ENCODE results near the gene STYXL2.

DNA sequence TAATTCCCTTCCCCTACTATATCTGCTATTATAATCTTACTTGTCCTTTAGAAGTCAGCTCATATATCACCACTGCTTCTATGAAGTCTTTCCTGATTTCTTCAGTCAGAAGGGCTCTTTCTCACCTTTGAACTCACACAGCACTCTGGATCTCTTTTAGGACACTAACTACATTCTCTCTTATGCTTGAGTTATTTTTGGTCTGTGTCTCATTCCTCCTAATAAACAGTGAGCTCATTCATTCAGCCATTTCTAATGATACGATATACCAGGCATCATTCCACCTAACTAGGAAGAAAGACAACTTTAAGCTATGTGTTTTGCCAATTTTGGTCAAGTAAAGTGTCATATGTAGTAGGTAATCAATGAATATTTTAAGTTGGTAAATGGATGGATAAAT, 1.2 kb upstream of the STYXL2 start:
- TF ChIP-seq, protein P1, sequence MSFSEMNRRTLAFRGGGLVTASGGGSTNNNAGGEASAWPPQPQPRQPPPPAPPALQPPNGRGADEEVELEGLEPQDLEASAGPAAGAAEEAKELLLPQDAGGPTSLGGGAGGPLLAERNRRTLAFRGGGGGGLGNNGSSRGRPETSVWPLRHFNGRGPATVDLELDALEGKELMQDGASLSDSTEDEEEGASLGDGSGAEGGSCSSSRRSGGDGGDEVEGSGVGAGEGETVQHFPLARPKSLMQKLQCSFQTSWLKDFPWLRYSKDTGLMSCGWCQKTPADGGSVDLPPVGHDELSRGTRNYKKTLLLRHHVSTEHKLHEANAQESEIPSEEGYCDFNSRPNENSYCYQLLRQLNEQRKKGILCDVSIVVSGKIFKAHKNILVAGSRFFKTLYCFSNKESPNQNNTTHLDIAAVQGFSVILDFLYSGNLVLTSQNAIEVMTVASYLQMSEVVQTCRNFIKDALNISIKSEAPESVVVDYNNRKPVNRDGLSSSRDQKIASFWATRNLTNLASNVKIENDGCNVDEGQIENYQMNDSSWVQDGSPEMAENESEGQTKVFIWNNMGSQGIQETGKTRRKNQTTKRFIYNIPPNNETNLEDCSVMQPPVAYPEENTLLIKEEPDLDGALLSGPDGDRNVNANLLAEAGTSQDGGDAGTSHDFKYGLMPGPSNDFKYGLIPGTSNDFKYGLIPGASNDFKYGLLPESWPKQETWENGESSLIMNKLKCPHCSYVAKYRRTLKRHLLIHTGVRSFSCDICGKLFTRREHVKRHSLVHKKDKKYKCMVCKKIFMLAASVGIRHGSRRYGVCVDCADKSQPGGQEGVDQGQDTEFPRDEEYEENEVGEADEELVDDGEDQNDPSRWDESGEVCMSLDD (tag by site-specific recombination; IDR thresholded peaks at IDR 0.05): no peak
- TF ChIP-seq ZNF624 (tag by site-specific recombination; IDR thresholded peaks at IDR 0.05): no peak
- TF ChIP-seq SP7 (tag by site-specific recombination; IDR thresholded peaks at IDR 0.05): no peak
- TF ChIP-seq ZNF175 (tag by site-specific recombination; IDR thresholded peaks at IDR 0.05): no peak
- no peak for TF ChIP-seq ZNF24 (tag by site-specific recombination; IDR thresholded peaks at IDR 0.05)
